H1 (cell line): ENCODE data around the gene TSPAN9. TPM values are rescaled to one million over a fixed set of nuclear protein-coding genes. Genes with fewer than 3 reads are reported as not detected.

Experiments used
- polyA plus RNA-seq, 7 experiments: library from polyadenylated mRNA; depleted of rRNA in 3 of 7; stranded (reverse) in 5 of 7; unstranded in 2 of 7; fragments of >200 nt in 5 of 7; fragments of 200-250 nt in 2 of 7; gene quantifications; 1 replicate in 5 of 7; 2 replicates in 1 of 7; 4 replicates in 1 of 7; pipeline versions ENCODE4 v1.2.1 to v1.2.3, GENCODE V29; 2011 to 2013; ENCODE audit warnings: missing spikeins in 2 of 7, mixed read lengths in 2 of 7
- total RNA-seq: library from RNA; stranded (reverse); fragmentation: NEBNext Ultra II Directional; extraction: Animal tissue kit (Norgen Biotek cat#: 25700); gene quantifications from 2 replicates; pipeline ENCODE4 v1.2.1, GENCODE V29; 2021
- TF ChIP-seq, protein P1 (sequence below): IDR thresholded peaks from 2 replicates; pipeline ENCODE4 v1.6.1; 2012; ENCODE audit warnings: inconsistent platforms

Gene TSPAN9
- total and polyA plus RNA-seq, 2 of the 8 experiments (the other 6 are each of a cell fraction or from before 2014, with no cell fraction given) = 11.5 to 29.1 TPM

DNA sequence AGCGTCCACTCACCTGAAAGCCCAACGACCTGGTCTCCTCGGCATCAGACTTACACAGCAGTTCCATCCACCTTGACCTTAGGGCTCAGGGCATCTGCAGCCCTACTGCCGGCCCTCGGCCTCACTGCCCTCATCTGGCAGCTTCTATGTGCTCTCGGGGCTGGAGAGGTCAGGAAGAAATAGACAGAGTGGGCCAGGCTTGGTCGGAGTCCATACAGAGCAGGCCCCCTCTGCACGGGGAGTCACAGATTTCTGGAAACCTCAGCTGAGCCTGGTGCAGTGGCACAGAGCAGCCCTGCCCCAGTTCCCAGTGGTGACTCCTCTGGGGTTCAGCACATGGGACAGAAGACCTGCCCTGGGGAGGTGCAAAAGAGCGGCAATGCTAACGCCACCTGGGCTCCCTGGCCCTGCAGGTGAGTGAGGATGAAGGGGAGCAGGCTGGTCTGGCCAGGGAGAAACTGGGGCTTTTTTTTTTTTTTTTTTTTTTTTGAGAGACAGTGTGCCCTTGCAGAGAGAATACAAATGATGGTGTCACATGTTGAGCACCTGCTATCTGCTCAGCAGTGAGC, 223.7 kb downstream of the TSPAN9 start (continued):
- TF ChIP-seq, protein P1, sequence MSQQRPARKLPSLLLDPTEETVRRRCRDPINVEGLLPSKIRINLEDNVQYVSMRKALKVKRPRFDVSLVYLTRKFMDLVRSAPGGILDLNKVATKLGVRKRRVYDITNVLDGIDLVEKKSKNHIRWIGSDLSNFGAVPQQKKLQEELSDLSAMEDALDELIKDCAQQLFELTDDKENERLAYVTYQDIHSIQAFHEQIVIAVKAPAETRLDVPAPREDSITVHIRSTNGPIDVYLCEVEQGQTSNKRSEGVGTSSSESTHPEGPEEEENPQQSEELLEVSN = peak; percentile 90
- TF ChIP-seq, all 59 proteins: peak for 2
